HEK293 (cell line): ENCODE results near the gene EFCAB14.

Experiments
- CTCF ChIA-PET: fragments of 350-600 bp; formaldehyde crosslinking; extraction: SDS; loops from one replicate; lab custom pipeline; 2021; ENCODE audit warnings: antibody characterized with exemption; lab: Yijun Ruan, JAX
- POLR2A ChIA-PET: fragments of 300-600 bp; formaldehyde crosslinking; extraction: SDS; loops from one replicate; lab custom pipeline; 2020; ENCODE audit warnings: antibody characterized with exemption, inconsistent platforms; lab: Yijun Ruan, JAX
- H3K27ac ChIP-seq: fragments of 200-500 bp; sonication (Bioruptor generic); 2 replicates; pipeline ENCODE4 v1.5.1; 2014; ENCODE audit warnings: low read depth, low read length, control low read depth, inconsistent platforms; ENCODE audit errors: extremely low read depth
- H3K36me3 ChIP-seq, 2 experiments: fragments of 200-500 bp in 1 of 2; sonication (Bioruptor generic) in 1 of 2; 1 replicate in 1 of 2; 2 replicates in 1 of 2; pipeline ENCODE4 v1.5.1; 2014 to 2017; ENCODE audit warnings: inconsistent platforms in 2 of 2, low read length in 2 of 2; ENCODE audit not compliant: control insufficient read depth in 2 of 2, insufficient read depth in 1 of 2
- H3K4me1 ChIP-seq: fragments of 200-500 bp; sonication (Bioruptor generic); 2 replicates; pipeline ENCODE4 v1.5.1; 2014; ENCODE audit warnings: mild to moderate bottlenecking, low read length, inconsistent platforms; ENCODE audit not compliant: control insufficient read depth, insufficient read depth
- H3K4me3 ChIP-seq: 2 replicates; pipeline ENCODE4 v1.5.1; 2011; ENCODE audit warnings: low read depth, mild to moderate bottlenecking, control low read depth, low read length, moderate library complexity
- H3K9me3 ChIP-seq: fragments of 200-500 bp; sonication (Bioruptor generic); 2 replicates; pipeline ENCODE4 v1.5.1; 2014; ENCODE audit warnings: low read depth, low read length, inconsistent platforms; ENCODE audit not compliant: control insufficient read depth, insufficient read depth
- ATF2 ChIP-seq: fragments of 450-650 bp; formaldehyde crosslinking; IDR thresholded peaks from 2 replicates; pipeline ENCODE4 v1.5.1; 2016; ENCODE audit warnings: missing biosample characterization, missing genetic modification characterization, low read depth
- EGR2 ChIP-seq: fragments of 450-650 bp; formaldehyde crosslinking; IDR thresholded peaks from 2 replicates; pipeline ENCODE4 v1.5.1; 2016; ENCODE audit warnings: low read depth, missing biosample characterization, missing genetic modification characterization
- GLI4 ChIP-seq: fragments of 450-650 bp; formaldehyde crosslinking; IDR thresholded peaks from 2 replicates; pipeline ENCODE4 v1.5.1; 2016; ENCODE audit warnings: missing biosample characterization, missing genetic modification characterization
- OSR2 ChIP-seq: fragments of 450-650 bp; formaldehyde crosslinking; IDR thresholded peaks from 2 replicates; pipeline ENCODE4 v1.5.1; 2016; ENCODE audit warnings: missing biosample characterization, missing genetic modification characterization
- SALL2 ChIP-seq: fragments of 450-650 bp; formaldehyde crosslinking; IDR thresholded peaks from 2 replicates; pipeline ENCODE4 v1.5.0; 2017; ENCODE audit warnings: missing biosample characterization, mild to moderate bottlenecking, missing genetic modification characterization, borderline replicate concordance
- TCF7L2 ChIP-seq: IDR thresholded peaks from 2 replicates; pipeline ENCODE4 v1.6.1; 2011; ENCODE audit warnings: low read depth, mild to moderate bottlenecking, inconsistent platforms, low read length, moderate library complexity, borderline replicate concordance
- WT1 ChIP-seq: fragments of 450-650 bp; formaldehyde crosslinking; IDR thresholded peaks from 2 replicates; pipeline ENCODE4 v1.5.1; 2016; ENCODE audit warnings: missing biosample characterization, missing genetic modification characterization
- ZBTB17 ChIP-seq: fragments of 450-650 bp; formaldehyde crosslinking; IDR thresholded peaks from 2 replicates; pipeline ENCODE4 v1.5.1; 2016; ENCODE audit warnings: missing biosample characterization, missing genetic modification characterization
- ZBTB21 ChIP-seq: fragments of 450-650 bp; formaldehyde crosslinking; IDR thresholded peaks from 2 replicates; pipeline ENCODE4 v1.5.1; 2017; ENCODE audit warnings: missing biosample characterization, missing genetic modification characterization
- ZBTB8A ChIP-seq: fragments of 450-650 bp; formaldehyde crosslinking; IDR thresholded peaks from 2 replicates; pipeline ENCODE4 v1.5.1; 2016; ENCODE audit warnings: missing biosample characterization, missing genetic modification characterization
- ZNF133 ChIP-seq: fragments of 450-650 bp; formaldehyde crosslinking; IDR thresholded peaks from 2 replicates; pipeline ENCODE4 v1.5.1; 2016; ENCODE audit warnings: missing biosample characterization, missing genetic modification characterization
- ZNF140 ChIP-seq: fragments of 450-650 bp; formaldehyde crosslinking; IDR thresholded peaks from 2 replicates; pipeline ENCODE4 v1.5.1; 2016; ENCODE audit warnings: missing biosample characterization, missing genetic modification characterization
- ZNF146 ChIP-seq: fragments of 450-650 bp; formaldehyde crosslinking; IDR thresholded peaks from 2 replicates; pipeline ENCODE4 v1.5.1; 2016; ENCODE audit warnings: missing biosample characterization, missing genetic modification characterization
- ZNF155 ChIP-seq: fragments of 450-650 bp; formaldehyde crosslinking; IDR thresholded peaks from 2 replicates; pipeline ENCODE4 v1.5.1; 2016; ENCODE audit warnings: missing biosample characterization, missing genetic modification characterization
- ZNF23 ChIP-seq: fragments of 450-650 bp; formaldehyde crosslinking; IDR thresholded peaks from 2 replicates; pipeline ENCODE4 v1.5.1; 2016; ENCODE audit warnings: missing biosample characterization, missing genetic modification characterization, borderline replicate concordance
- ZNF239 ChIP-seq: fragments of 450-650 bp; formaldehyde crosslinking; IDR thresholded peaks from 2 replicates; pipeline ENCODE4 v1.5.1; 2016; ENCODE audit warnings: missing biosample characterization, missing genetic modification characterization
- ZNF248 ChIP-seq: fragments of 450-650 bp; formaldehyde crosslinking; IDR thresholded peaks from 2 replicates; pipeline ENCODE4 v1.5.1; 2017; ENCODE audit warnings: missing biosample characterization, missing genetic modification characterization
- ZNF311 ChIP-seq: fragments of 450-650 bp; formaldehyde crosslinking; IDR thresholded peaks from 2 replicates; pipeline ENCODE4 v1.5.1; 2017; ENCODE audit warnings: missing biosample characterization, missing genetic modification characterization, borderline replicate concordance
- ZNF394 ChIP-seq: fragments of 450-650 bp; formaldehyde crosslinking; IDR thresholded peaks from 2 replicates; pipeline ENCODE4 v1.5.1; 2016; ENCODE audit warnings: missing biosample characterization, missing genetic modification characterization, mild to moderate bottlenecking, moderate library complexity, borderline replicate concordance
- ZNF398 ChIP-seq: fragments of 450-650 bp; formaldehyde crosslinking; IDR thresholded peaks from 2 replicates; pipeline ENCODE4 v1.5.1; 2017; ENCODE audit warnings: missing biosample characterization, missing genetic modification characterization
- ZNF404 ChIP-seq: fragments of 450-650 bp; formaldehyde crosslinking; IDR thresholded peaks from 2 replicates; pipeline ENCODE4 v1.5.1; 2017; ENCODE audit warnings: missing biosample characterization, missing genetic modification characterization
- ZNF416 ChIP-seq: fragments of 450-650 bp; formaldehyde crosslinking; IDR thresholded peaks from 2 replicates; pipeline ENCODE4 v1.5.1; 2016; ENCODE audit warnings: missing biosample characterization, missing genetic modification characterization
- ZNF514 ChIP-seq: fragments of 450-650 bp; formaldehyde crosslinking; IDR thresholded peaks from 2 replicates; pipeline ENCODE4 v1.5.1; 2016; ENCODE audit warnings: missing biosample characterization, missing genetic modification characterization
- ZNF555 ChIP-seq: fragments of 450-650 bp; formaldehyde crosslinking; conservative IDR thresholded peaks from 2 replicates; pipeline ENCODE4 v1.5.1; 2017; ENCODE audit warnings: missing biosample characterization, mild to moderate bottlenecking, missing genetic modification characterization, inconsistent platforms
- ZNF707 ChIP-seq: fragments of 450-650 bp; formaldehyde crosslinking; IDR thresholded peaks from 2 replicates; pipeline ENCODE4 v1.5.1; 2016; ENCODE audit warnings: missing biosample characterization, missing genetic modification characterization
- ZNF768 ChIP-seq: fragments of 450-650 bp; formaldehyde crosslinking; IDR thresholded peaks from 2 replicates; pipeline ENCODE4 v1.5.1; 2018; ENCODE audit warnings: missing biosample characterization, mild to moderate bottlenecking, missing genetic modification characterization
- ZNF843 ChIP-seq: fragments of 450-650 bp; formaldehyde crosslinking; IDR thresholded peaks from 2 replicates; pipeline ENCODE4 v1.5.1; 2016; ENCODE audit warnings: missing biosample characterization, missing genetic modification characterization
- TF ChIP-seq, protein P1 (sequence below): fragments of 450-650 bp; formaldehyde crosslinking; IDR thresholded peaks from 2 replicates; pipeline ENCODE4 v1.5.1; 2016; ENCODE audit warnings: missing biosample characterization, missing genetic modification characterization
- TF ChIP-seq, protein P2 (sequence below): fragments of 450-650 bp; formaldehyde crosslinking; conservative IDR thresholded peaks from 2 replicates; pipeline ENCODE4 v1.5.1; 2016; ENCODE audit warnings: low read depth, missing biosample characterization, missing genetic modification characterization

EFCAB14 gene

DNA sequence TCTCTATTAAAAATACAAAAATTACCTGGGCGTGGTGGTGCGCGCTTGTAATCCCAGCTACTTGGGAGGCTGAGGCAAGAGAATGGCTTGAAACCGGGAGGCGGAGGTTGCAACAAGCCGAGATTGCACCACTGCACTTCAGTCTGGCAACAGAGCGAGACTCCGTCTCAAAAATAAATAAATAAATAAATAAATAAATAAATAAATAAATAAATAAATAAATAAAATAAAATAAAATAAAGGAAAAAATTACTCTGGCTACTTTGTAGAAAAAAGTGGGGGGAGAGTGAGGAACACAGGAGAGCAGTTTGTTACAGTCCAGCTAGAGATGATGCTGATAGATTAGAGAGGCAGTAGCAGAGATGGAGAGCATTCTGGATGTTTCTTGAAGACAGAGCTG is 1.4 kb upstream of the EFCAB14 start (continued):
- peak; percentile 77 for TF ChIP-seq ZBTB8A (tag by site-specific recombination)

- H3K4me1 ChIP-seq: peaks cover 3% of the 10 kb centered on the region; the same call in 1 of the 2 replicates
- no peak overlapping the region for H3K4me3 ChIP-seq
- POLR2A ChIA-PET: interaction anchor here (1.1 to 1.2 kb wide), 2 partner anchors 116 to 182 kb away, joined by 3 to 4 read pairs; partner anchors contain the start of gene MKNK1
- H3K9me3 ChIP-seq: no peaks in the 10 kb centered on the region
- H3K27ac ChIP-seq: peak overlapping the region; percentile 25
- CTCF ChIA-PET: interaction anchor here (0.8 to 1.4 kb wide), 4 partner anchors 9 to 202 kb away, joined by 3 to 4 read pairs (median 4); no protein-coding TSS in a partner anchor
- H3K36me3 ChIP-seq: peaks cover 6 to 28% of the 10 kb centered on the region in 2 experiments; a peak in 2 of 3 replicates
- no peak for TF ChIP-seq ZNF394
- TF ChIP-seq ZNF155 (tag by site-specific recombination): no peak
- no peak for TF ChIP-seq ZNF707 (tag by site-specific recombination)
- TF ChIP-seq ZNF311 (tag by site-specific recombination): no peak
- peak; percentile 82 for TF ChIP-seq OSR2 (tag by site-specific recombination)
- TF ChIP-seq, protein P1, sequence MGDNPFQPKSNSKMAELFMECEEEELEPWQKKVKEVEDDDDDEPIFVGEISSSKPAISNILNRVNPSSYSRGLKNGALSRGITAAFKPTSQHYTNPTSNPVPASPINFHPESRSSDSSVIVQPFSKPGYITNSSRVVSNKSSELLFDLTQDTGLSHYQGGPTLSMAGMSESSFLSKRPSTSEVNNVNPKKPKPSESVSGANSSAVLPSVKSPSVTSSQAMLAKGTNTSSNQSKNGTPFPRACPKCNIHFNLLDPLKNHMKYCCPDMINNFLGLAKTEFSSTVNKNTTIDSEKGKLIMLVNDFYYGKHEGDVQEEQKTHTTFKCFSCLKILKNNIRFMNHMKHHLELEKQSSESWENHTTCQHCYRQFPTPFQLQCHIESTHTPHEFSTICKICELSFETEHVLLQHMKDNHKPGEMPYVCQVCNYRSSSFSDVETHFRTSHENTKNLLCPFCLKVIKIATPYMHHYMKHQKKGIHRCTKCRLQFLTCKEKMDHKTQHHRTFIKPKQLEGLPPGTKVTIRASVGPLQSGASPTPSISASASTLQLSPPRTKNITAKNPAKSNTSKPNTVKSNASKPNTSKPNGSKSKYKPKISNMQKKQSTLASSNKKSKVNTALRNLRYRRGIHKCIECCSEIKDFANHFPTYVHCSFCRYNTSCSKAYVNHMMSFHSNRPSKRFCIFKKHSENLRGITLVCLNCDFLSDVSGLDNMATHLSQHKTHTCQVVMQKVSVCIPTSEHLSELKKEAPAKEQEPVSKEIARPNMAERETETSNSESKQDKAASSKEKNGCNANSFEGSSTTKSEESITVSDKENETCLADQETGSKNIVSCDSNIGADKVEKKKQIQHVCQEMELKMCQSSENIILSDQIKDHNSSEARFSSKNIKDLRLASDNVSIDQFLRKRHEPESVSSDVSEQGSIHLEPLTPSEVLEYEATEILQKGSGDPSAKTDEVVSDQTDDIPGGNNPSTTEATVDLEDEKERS: no peak
- no peak for TF ChIP-seq GLI4 (tag by site-specific recombination)
- no peak for TF ChIP-seq ZNF140 (tag by site-specific recombination)
- TF ChIP-seq ZNF555 (tag by site-specific recombination): no peak
- no peak for TF ChIP-seq ZNF133 (tag by site-specific recombination)
- TF ChIP-seq WT1 (tag by site-specific recombination): peak; percentile 99
- no peak for TF ChIP-seq ZNF239 (tag by site-specific recombination)
- TF ChIP-seq ZNF146: no peak
- no peak for TF ChIP-seq ZNF248 (tag by site-specific recombination)
- TF ChIP-seq ZNF768 (tag by site-specific recombination): no peak
- no peak for TF ChIP-seq ZNF404 (tag by site-specific recombination)
- TF ChIP-seq ATF2 (tag by site-specific recombination): no peak
- no peak for TF ChIP-seq ZNF416 (tag by site-specific recombination)
- TF ChIP-seq TCF7L2: no peak
- TF ChIP-seq EGR2: no peak
- no peak for TF ChIP-seq SALL2
- TF ChIP-seq, protein P2, sequence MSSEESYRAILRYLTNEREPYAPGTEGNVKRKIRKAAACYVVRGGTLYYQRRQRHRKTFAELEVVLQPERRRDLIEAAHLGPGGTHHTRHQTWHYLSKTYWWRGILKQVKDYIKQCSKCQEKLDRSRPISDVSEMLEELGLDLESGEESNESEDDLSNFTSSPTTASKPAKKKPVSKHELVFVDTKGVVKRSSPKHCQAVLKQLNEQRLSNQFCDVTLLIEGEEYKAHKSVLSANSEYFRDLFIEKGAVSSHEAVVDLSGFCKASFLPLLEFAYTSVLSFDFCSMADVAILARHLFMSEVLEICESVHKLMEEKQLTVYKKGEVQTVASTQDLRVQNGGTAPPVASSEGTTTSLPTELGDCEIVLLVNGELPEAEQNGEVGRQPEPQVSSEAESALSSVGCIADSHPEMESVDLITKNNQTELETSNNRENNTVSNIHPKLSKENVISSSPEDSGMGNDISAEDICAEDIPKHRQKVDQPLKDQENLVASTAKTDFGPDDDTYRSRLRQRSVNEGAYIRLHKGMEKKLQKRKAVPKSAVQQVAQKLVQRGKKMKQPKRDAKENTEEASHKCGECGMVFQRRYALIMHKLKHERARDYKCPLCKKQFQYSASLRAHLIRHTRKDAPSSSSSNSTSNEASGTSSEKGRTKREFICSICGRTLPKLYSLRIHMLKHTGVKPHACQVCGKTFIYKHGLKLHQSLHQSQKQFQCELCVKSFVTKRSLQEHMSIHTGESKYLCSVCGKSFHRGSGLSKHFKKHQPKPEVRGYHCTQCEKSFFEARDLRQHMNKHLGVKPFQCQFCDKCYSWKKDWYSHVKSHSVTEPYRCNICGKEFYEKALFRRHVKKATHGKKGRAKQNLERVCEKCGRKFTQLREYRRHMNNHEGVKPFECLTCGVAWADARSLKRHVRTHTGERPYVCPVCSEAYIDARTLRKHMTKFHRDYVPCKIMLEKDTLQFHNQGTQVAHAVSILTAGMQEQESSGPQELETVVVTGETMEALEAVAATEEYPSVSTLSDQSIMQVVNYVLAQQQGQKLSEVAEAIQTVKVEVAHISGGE (tag by site-specific recombination): no peak
- TF ChIP-seq ZBTB17 (tag by site-specific recombination): peak; percentile 46; the same call in 1 of the 2 replicates
- TF ChIP-seq ZNF514 (tag by site-specific recombination): no peak
- TF ChIP-seq ZBTB21 (tag by site-specific recombination): peak; percentile 36; the same call in 1 of the 2 replicates
- TF ChIP-seq ZNF398 (tag by site-specific recombination): 0 out of 2 replicates have a peak, but pooled peaks have one; percentile 48
- no peak for TF ChIP-seq ZNF23 (tag by site-specific recombination)
- TF ChIP-seq ZNF843 (tag by site-specific recombination): peak; percentile 83
These were observed 775 bp upstream of the EFCAB14 start for GRCh38 chr1:46719689-46720088.
